ENCODE data around the gene STOX1.
A peak's percentile ranks its signal among the peaks of the same experiment; 100 is the strongest.
"Not testable (repeated sequence)": the region's sequence is repeated elsewhere in the genome, so short reads cannot be mapped to it uniquely, and the experiment has no call there.

Gene STOX1

DNA sequence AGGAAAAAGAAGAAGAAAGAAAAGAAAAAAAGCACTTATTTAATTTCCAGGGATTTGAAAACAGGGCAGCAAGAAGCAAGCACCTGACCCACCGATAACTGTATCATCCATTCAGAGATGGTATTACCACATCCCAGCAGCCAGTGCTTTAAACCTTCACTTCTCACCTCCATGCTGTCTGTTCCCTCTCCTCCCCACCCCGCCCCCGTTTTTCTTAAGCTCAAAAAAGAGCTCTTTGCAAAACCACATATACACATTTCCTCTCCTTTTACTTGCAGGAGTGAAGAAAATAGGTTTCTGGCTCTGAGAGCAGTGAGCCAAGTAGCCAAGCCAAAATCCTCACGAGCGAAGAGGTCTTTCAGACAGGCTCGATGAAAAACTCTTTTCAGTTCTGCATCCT, 2.2 kb downstream of the STOX1 start:
- no peak for DNase-seq

DNA sequence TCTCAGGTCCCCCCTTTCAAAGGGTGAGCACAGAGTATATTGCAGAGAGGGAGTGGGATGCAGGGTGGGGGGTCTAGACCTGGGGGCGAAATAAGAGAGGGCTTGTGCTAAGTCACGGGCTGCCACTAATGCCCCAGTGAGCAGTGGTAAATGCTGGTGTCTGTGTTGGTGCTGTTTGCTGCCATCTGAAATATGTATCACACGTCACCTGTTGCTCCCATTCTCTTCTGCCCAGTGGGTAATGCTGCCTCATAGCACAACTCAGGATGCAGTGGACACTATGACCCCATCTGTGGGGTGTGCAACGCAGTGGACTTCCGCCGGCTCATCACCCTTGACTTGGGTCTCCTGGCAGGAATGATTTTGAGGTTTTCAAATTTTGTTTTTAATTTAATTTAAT, 2.6 kb downstream of the STOX1 start:
- DNase-seq, result no peak

DNA sequence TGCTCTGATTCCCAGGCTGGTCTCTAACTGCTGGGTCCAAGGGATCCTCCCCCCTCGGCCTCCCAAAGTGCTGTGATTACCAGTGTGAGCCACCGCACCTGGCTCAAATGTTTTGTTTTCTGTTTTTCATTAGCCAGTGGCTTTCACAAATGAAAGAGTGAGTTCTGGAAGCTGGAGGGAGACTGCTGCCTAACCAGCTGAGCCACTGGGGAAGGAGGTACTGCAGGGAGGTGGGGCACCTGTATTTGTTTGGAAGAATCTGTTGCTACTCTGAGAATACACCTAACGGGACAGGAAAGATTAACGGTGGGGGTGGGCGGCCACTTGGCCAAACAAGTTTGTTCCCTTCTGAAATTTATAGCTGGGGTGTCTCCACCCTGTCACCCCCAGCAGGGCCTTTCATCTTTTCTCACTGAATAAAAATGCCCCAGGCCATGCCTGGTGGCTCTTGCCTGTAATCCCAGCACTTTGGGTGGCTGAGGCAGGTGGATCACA, 4.7 kb downstream of the STOX1 start:
- no peak for DNase-seq

DNA sequence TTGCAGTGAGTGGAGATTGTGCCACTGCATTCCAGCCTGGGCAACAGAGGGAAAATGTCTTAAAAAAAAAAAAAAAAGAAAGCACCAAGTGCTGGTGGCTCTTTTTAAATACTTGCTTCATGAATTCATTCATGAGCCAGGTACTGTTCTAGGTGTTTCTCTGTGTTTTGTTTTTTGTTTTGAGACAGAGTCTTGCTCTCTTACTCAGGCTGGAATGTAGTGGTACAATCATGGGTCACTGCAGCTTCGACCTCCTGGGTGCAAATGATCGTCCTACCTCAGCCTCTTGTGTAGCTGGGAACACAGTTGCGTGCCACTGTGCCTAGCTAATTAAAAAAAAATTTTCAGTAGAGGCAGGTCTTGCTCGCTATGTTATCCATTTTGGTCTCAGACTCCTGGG, 5.3 kb downstream of the STOX1 start:
- DNase-seq, result no peak

DNA sequence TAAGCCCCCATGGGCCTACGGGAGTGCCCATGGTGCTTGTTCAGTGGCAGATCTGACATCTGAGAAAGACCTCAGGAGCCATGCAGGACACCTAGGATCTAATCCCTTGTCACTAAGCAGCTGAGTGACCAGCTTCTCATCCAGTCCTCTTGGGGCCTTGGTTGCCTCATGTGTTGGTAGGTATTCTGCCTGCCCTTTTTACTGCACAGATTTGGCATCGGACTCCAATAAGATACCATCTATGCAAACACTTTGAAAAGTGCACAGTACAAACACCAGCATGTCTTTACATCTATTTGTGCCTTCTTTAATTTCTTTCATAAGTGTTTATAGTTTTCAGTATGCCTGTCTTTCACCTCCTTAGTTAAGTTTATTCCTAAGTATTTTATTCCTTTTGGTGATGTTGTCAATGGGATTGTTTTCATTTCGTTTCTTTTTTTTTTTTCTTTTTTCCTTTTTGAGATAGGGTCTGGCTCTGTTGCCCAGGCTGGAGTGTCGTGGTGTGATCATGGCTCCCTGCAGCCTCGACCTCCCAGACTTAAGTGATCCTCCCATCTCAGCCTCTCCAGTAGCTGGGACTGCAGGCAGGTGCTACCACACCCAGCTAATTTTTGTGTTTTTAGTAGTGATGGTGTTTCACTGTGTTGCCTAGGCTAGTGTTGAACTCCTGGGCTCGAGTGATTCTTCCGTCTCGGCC, 10.4 kb downstream of the STOX1 start:
- DNase-seq, result no peak

DNA sequence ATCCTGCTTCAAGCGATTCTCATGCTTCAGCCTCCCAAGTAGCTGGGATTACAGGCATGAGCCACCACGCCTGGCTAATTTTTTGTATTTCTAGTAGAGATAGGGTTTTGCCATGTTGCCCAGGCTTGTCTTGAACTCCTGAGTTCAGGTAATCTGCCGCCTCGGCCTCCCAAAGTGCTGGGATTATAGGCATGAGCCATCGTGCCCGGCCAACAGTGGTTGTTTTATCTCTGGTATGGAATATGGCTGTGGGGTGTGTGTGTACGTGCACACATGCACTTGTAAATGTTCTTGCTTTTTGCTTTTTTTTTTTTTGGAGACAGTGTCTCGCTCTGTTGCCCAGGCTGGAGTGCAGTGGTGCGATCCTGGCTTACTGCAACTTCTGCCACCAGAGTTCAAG, 13.3 kb downstream of the STOX1 start:
- DNase-seq, result not testable (repeated sequence)

DNA sequence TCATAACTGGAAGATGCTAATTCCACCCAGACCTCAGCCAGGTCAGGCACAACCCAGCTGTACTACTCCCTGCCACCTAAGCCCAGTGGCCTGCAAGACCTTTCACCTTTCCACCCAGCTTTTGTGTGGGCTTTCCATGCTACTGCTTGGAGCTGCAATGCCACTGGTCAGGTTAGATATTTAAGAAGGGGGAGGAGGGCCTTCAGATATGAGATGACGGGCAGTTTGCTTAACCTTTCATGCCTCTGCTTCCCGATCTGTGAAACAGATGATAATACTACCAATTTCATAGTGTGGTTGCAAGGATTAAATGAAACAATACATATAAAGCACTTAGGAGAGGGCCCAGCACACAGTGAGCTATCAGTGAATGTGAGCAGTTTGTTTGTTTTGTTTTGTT, 20.9 kb downstream of the STOX1 start:
- DNase-seq, result no peak

DNA sequence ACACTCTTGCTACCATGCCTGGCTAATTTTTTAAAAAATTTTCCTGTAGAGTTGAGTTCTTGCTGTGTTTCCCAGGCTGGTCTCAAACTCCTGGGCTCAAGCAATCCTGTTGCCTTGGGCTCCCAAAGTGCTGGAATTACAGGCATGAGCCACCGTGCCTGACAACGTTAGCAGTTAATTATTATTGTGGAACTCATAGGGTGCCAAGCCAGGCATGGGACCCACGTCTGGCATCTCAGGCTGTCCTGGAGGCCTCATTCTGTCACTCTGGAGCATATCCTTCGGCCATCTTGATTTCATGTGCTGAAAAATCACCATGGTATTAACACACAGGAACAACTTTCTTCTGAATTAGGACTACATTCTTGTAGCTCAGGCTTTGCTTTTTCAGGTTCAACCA, 21.5 kb downstream of the STOX1 start:
- DNase-seq, result no peak

DNA sequence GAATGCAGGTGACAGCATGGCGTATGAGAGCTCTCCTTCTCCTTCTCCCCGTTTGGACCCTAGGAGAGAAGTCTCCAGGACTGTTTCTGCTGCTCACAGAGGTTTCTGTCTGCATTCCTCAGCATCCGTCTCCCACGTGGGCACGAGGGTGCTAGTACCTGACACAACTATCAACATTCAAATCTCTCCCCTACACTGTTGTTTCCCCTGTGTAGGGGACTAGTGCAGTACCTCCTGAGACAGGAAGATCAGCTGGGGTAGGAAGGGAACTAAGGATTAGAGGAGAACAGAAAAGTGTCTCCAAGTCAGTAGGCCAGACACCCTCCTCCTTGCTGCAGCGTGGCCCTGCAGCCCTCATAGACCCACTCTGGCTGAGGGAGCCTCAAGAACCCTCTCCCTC, 29.0 kb downstream of the STOX1 start:
- no peak for DNase-seq

DNA sequence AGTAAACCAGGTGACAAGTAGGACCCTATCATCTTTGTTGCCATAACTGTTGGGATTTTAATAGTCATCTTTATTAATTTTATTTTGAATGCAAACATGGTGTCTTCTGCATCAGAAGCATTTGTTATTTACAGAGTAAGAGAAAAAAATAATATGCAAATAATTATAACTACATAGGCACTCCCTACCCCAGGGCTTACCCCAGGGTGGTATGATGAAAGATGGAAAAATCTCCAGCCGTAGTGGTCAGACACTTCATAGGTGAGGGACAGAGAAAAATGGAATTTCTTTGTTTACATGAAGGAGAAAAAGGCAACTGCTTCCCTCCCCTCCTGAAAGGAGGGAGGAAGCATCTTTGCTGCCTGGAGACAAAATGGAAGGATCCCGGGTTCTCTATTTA, 29.7 kb downstream of the STOX1 start:
- DNase-seq, result no peak

DNA sequence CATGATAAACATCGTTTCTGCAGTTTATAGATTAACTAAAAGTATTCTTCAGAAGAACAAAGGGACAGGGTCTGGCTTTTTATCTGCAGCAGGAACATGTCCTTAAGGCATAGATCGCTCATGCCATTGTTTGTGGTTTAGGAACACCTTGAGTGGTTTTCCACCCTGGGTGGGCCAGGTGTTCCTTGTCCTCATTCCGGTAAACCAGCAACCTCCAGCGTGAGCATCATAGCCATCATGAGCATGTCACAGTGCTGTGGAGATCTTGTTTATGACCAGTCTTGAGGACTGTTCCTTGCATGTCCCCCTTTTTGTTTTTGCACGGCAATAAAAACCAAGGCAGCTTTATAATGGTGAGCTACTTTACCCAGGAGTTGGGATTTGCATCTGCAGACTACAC, 33.9 kb downstream of the STOX1 start:
- DNase-seq, result no peak

DNA sequence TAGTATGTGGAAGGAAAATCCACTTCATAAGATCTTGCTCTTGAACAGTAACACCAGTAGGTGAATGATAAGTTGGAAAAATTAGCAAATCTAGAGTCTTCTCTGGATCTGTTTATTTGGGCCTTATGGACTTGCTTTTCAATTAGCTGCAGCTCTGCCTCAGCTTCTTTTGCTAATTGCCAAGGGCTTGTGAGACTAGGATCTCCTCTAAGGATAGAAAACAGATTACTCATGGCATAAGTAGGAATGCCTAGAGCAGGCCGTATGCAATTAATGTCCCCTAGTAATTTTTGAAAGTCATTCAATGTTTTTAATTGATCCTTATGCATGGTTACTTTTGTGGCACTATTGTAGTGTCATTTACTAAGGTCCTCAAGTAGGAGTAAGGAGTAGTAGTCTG, 37.3 kb downstream of the STOX1 start:
- no peak for DNase-seq

DNA sequence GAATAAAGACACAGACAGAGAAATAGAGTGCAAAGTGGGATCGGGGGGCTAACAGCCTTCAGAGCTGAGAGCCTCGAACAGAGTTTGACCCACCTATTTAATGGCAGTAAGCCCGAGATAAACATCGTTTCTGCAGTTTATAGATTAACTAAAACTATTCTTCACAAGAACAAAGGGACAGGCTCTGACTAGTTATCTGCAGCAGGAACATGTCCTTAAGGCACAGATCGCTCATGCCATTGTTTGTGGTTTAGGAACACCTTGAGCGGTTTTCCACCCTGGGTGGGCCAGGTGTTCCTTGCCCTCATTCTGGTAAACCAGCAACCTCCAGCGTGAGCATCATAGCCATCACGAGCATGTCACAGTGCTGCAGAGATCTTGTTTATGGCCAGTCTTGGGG, 40.8 kb downstream of the STOX1 start:
- DNase-seq, result not testable (repeated sequence)

DNA sequence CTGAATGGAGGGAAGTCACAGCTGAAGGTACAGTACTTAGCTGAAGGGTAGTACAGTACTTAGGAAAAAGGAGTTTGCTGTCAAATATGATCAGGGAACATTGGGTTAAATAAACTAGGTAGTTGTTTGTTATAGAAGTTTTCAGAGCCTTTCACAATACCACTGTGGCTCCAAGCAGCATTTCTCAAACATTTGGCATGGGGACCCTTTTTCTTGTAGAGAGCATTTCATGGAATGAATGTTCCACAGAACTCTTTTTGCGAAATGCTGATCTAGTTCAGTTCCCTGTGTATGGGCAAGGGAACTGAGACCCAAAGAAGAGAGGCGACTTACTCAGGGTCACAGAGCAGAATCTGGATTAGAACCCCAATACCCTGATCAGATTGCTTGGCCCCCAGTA, 42.3 kb downstream of the STOX1 start:
- DNase-seq, result no peak

DNA sequence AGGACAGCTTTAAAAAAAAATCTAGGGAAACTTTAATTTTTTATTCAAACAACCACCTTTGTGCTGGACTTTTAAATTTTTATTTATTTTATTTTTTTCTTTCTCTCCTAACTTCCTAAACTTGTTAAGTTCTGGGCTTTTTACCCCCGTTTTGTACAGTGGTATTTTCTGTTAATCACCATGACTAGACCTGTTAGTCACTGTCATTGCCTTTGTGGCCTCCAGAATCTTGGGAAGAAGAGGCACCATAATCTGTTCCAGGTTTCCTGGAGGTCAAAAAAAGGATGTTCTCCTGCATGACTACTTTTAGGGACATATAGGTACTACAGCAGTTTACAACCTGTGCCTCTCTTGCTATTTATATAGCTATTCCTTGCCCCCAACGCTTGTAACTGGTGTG, 42.7 kb downstream of the STOX1 start:
- no peak for DNase-seq

DNA sequence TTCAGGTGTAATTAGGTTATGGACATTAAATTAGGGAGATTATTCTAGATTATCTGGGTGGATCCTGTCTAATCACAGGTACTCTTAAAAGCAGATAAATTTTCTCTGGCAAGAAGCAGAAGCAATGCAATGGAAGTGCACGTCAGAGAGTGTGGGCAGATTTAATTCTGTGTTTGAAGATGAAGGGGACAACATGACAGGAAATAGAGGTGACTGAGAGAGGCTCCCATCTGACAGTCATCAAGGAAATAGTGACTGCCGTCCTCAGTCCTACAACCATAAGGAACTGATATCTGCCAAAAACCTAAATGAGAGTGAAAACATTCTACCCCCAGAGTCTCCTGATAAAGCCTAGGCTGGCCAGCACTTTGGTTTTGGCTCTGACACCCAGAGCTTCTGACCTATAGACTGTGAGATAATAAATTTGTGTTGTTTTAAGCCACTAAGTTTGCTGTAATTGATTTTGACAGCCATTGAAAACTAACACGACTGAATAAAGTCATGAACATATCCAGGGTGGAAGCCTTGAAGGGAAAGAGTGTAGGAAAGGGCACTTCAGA, 43.3 kb downstream of the STOX1 start:
- peak in 1 of 2 experiments; percentile 8 for DNase-seq

DNA sequence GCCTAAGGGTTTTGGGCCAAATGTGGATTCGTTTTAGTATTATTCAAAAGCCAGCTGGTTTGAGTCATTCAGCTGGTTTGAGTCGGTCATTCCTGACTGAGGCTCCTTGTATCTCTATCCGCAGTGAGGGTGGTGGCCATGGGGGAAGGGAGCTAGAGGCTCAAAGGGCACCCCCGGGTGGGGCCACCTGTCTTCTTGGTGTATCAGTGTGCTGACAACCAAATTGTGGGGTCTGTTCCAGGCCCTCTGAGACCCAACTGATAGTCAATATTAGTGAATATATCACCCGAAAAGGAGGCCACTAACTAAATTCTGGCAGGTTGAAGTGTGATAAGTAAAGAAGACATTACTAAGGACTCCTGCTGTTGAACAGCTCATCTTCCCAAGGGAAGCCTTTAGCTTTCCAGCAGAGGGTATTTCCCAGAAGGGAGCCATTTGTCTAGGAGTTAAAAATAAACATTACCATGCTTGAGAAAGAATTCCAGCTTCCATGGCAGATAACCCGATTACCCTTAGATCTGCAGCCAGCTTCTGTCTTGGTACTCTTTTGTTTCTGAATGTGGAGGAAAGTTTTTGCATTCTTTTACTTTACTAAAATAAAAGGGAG, 43.9 kb downstream of the STOX1 start:
- DNase-seq, result no peak

DNA sequence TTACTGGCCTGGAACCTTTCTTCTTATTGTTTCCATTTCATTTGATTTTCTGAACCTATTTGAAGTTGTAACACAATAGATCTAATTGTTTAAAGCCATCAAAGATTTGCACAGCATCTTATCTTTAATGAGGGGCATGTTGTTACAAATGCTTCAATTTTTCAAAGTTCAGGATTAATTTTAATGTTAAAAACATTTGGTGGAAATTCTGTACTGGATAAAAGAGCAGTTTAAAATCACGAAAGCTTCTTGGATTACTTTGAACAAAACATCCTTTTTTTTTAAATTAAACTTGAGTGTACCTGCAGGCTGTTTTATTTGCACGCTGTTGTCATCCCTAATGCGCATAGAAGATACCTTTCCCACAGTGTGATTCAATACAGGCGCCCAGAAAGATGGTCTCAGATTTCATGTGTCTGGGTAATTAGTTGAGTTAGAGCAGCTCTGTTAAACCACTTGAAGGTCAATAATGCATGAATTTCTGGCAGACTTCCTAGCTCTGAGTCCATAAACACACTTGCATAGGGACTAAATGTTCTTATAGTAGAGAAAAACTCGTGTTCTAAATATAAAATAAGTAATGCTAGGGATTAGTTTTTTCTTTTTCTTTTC, 44.5 kb downstream of the STOX1 start:
- no peak for DNase-seq

DNA sequence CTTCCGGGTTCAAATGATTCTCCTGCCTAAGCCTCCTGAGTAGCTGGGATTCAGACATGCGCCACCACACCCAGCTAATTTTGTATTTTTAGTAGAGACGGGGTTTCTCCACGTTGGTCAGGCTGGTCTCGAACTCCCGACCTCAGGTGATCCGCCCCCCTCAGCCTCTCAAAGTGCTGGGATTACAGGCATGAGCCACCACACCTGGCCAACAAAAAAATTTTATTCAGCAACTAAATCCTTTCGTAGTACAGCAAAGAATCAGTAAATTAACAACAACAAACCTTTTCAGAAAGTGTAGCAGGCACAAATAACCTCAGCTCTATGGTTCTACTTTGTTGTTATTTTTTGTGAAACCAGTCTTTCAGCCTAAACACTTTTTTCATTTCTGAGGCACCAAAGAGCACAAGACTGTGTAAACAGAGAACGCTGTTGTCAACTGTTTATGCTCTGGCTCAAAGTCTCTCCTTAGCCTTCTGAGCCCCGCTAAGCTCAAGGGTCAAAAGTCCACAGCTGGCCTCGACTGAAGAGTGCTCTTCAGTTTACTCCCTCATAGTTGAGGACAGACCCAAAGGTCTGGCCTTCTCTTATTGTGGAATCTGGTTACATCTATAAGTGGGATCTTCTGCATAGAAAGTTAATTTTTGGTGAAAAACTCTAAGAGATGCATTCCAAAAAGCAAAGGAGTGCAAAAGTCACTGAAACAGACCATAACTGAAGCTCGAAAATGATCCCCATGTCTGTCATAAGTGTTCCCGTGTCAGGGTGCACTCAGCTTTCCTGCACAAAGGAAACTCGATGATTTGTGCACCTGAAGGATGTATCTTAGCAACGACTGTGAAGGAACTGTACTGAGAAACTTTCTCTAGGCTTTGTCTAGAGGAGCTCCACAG, 49.2 kb downstream of the STOX1 start:
- DNase-seq, result no peak

DNA sequence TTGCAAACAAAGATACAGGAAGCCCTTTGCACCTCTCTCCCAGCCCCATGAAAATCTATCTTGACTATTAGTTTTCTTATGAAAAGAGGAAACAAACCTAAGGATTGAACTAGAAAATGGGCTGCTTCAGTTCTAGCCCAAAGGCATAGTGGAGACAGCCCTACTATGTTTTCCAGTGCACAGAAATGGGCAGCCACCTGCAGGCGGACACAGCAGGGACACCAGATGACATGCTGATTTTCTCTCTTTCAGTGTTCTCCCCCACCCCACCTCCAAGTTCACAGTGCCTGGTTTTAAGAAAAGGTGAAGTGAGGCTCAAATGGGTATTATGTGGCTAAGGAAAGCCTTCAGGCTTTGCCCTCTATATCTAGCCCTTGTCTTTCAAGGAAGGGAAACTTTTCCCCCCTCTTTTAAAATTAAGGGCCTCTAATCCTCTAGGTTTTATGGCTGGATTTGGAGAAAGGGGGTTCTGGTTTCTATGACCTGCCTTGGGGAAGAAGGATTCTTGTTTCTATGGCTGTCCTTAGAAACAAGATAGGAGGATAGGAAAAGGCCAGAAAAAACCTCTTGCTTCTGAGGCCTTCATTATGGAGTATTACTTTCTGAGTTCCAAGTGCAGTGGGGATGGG, 50.3 kb downstream of the STOX1 start:
- no peak for DNase-seq

DNA sequence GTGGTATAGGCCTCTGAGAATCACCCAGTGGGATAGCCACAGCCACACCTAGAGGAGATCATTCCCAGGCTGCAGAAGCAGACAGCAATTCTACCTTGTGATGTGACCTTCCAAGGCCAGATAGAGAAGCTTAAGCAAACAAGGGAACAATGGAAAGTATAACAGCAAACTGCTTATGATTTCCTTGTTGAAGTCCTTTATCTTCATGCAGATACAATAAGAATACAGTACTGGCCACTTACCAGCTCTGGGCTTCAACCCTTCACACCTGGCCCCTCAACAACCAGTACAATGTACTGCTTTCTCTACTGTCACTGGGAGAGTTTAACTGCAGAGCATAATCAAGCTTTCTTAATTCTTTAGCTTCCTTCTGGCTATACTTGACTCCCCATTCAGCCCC, 51.2 kb downstream of the STOX1 start:
- no peak for DNase-seq

DNA sequence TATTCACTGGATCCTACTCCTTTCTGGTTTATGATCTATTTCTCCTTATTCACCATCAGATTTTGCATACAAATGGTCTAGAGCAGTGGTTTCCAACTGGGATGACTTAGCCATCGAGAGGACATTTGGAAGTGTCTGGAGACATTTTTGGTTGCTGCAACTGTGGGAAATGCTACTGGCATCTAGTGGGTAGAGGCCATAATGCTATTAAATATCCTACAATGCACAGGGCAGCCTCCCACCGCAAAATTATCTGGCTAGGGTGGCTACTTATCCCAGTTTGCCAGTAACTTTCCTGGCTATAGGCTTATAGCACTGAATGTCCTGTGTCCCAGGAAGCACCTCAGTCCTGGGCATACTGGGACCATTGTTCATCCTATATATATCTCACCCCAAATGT, 52.3 kb downstream of the STOX1 start:
- DNase-seq, result no peak

DNA sequence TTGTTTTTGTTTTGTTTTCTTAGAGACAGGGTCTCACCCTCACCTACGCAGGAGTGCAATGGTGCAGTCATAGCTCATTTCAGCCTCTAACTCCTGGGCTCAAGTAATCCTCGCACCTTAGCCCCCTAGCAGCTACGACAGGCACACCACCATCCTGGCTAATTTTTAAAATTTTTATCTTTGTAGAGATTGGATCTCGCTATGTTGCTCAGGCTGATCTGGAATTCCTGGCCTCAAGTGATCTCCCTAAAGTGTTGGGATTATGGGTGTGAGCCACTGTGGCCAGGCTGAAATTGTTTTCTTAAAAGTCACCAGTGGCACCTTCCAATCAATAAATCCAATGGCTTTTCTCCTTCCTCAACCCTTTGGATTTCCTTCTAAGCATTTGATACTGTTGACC, 52.9 kb downstream of the STOX1 start:
- no peak for DNase-seq
